HepG2 (cell line): ENCODE data around the gene FBXW5. TPM values are rescaled to one million over a fixed set of nuclear protein-coding genes. Genes with fewer than 3 reads are reported as not detected.

Experiments
- ATF5 ChIP-seq: sonication (generic); formaldehyde crosslinking; IDR thresholded peaks from 2 replicates; pipeline ENCODE4 v1.4.0; 2020; ENCODE audit warnings: mild to moderate bottlenecking, low read depth, missing genetic modification reagents
- EED ChIP-seq: sonication (generic); formaldehyde crosslinking; IDR thresholded peaks from 2 replicates; pipeline ENCODE4 v1.5.0; 2020; ENCODE audit warnings: mild to moderate bottlenecking, missing genetic modification reagents
- ELF1 ChIP-seq: sonication (generic); formaldehyde crosslinking; IDR thresholded peaks from 2 replicates; pipeline ENCODE4 v1.4.0; 2020; ENCODE audit warnings: missing genetic modification reagents
- HBP1 ChIP-seq: IDR thresholded peaks from 2 replicates; pipeline ENCODE4 v1.6.1; 2016; ENCODE audit warnings: low read depth, control low read depth
- HNF4A ChIP-seq: sonication (generic); formaldehyde crosslinking; IDR thresholded peaks from 2 replicates; pipeline ENCODE4 v1.4.0; 2020; ENCODE audit warnings: missing genetic modification reagents
- IKZF4 ChIP-seq: sonication (generic); formaldehyde crosslinking; IDR thresholded peaks from 2 replicates; pipeline ENCODE4 v1.5.1; 2020; ENCODE audit warnings: borderline replicate concordance, mild to moderate bottlenecking, low read depth, missing genetic modification reagents; ENCODE audit errors: not compliant biosample characterization
- RBFOX2 ChIP-seq: fragments of 200-400 bp; formaldehyde crosslinking; IDR thresholded peaks from 2 replicates; pipeline ENCODE4 v1.6.1; 2017; ENCODE audit warnings: low read depth, mild to moderate bottlenecking, low read length
- RFX5 ChIP-seq: IDR thresholded peaks from 2 replicates; pipeline ENCODE4 v1.6.1; 2011; ENCODE audit warnings: low read depth, low read length, improper control_type of control experiment
- SRF ChIP-seq: IDR thresholded peaks from 2 replicates; pipeline ENCODE4 v1.6.1; 2011; ENCODE audit warnings: mild to moderate bottlenecking, low read depth, low read length, moderate library complexity
- SRY ChIP-seq: sonication (generic); formaldehyde crosslinking; IDR thresholded peaks from 2 replicates; pipeline ENCODE4 v1.8.0; 2022; ENCODE audit warnings: mild to moderate bottlenecking, missing genetic modification reagents
- TEAD3 ChIP-seq: optimal IDR thresholded peaks from 2 replicates; pipeline ENCODE3; 2016; ENCODE audit warnings: borderline replicate concordance
- ZBED4 ChIP-seq: sonication (generic); formaldehyde crosslinking; IDR thresholded peaks from 2 replicates; pipeline ENCODE4 v1.4.0; 2020; ENCODE audit warnings: missing genetic modification reagents, borderline replicate concordance
- ZNF329 ChIP-seq: sonication (generic); formaldehyde crosslinking; IDR thresholded peaks from 2 replicates; pipeline ENCODE4 v1.9.0; 2021; ENCODE audit warnings: low read depth, mild to moderate bottlenecking, missing genetic modification reagents
- ZNF431 ChIP-seq: sonication (generic); formaldehyde crosslinking; IDR thresholded peaks from 2 replicates; pipeline ENCODE4 v1.9.0; 2022; ENCODE audit warnings: missing genetic modification reagents, low read depth, mild to moderate bottlenecking, borderline replicate concordance
- ZNF451 ChIP-seq: sonication (generic); formaldehyde crosslinking; IDR thresholded peaks from 2 replicates; pipeline ENCODE4 v1.5.0; 2020; ENCODE audit warnings: mild to moderate bottlenecking, missing genetic modification reagents
- ZNF558 ChIP-seq: sonication (generic); formaldehyde crosslinking; IDR thresholded peaks from 2 replicates; pipeline ENCODE4 v1.9.0; 2022; ENCODE audit warnings: mild to moderate bottlenecking, missing genetic modification reagents, borderline replicate concordance
- ZNF589 ChIP-seq: sonication (generic); formaldehyde crosslinking; conservative IDR thresholded peaks from 2 replicates; pipeline ENCODE4 v1.8.0; 2022; ENCODE audit warnings: mild to moderate bottlenecking, moderate library complexity, missing genetic modification reagents
- ZNF670 ChIP-seq: sonication (generic); formaldehyde crosslinking; IDR thresholded peaks from 2 replicates; pipeline ENCODE4 v1.8.0; 2022; ENCODE audit warnings: mild to moderate bottlenecking, missing genetic modification reagents, borderline replicate concordance
- ZSCAN25 ChIP-seq: sonication (generic); formaldehyde crosslinking; IDR thresholded peaks from 2 replicates; pipeline ENCODE4 v1.8.0; 2022; ENCODE audit warnings: mild to moderate bottlenecking, missing genetic modification reagents
- polyA plus RNA-seq, 8 experiments: library from polyadenylated mRNA; depleted of rRNA in 3 of 8; stranded (reverse) in 7 of 8; unstranded in 1 of 8; fragments of >200 nt; fragmentation: Illumina TruSeq in 4 of 8; extraction: Trizol in 4 of 8; gene quantifications; 2 replicates each; pipeline versions ENCODE4 v1.2.1 to v1.2.3, GENCODE V29; 2011 to 2016; ENCODE audit warnings: low read depth in 4 of 8, missing spikeins in 1 of 8, mixed read lengths in 1 of 8; ENCODE audit not compliant: insufficient read depth in 1 of 8
- total RNA-seq, 5 experiments: library from RNA; depleted of rRNA; stranded (reverse); fragments of >200 nt; fragmentation: Illumina TruSeq; extraction: Trizol; gene quantifications; 2 replicates each; pipeline ENCODE4 v1.2.3, GENCODE V29; 2016; ENCODE audit warnings: low read depth in 1 of 5

The FBXW5 gene
- total and polyA plus RNA-seq, 2 of the 13 experiments (the other 11 are each of a cell fraction or from before 2014, with no cell fraction given) = 52.0 to 60.4 TPM

GRCh38 chr9:136944212-136944518, 373 bp downstream of the FBXW5 start (continued):
- TF ChIP-seq ZBED4 (CRISPR knock-in tag) (no peak), RFX5 (no peak), ZNF558 (CRISPR knock-in tag) (no peak), HBP1 (CRISPR knock-in tag) (no peak), EED (CRISPR knock-in tag) (no peak), SRF (no peak), ZNF431 (CRISPR knock-in tag) (0 out of 2 replicates have a peak, but pooled peaks have one; percentile 6), ZNF329 (peak; percentile 57; the same call in 1 of the 2 replicates), ZNF589 (CRISPR knock-in tag) (no peak), IKZF4 (peak; percentile 13), ZNF670 (CRISPR knock-in tag) (no peak), TEAD3 (CRISPR knock-in tag) (no peak), RBFOX2 (peak; percentile 58), ATF5 (0 out of 2 replicates have a peak, but pooled peaks have one; percentile 1), ZNF451 (0 out of 2 replicates have a peak, but pooled peaks have one; percentile 7), ELF1 (CRISPR knock-in tag) (no peak), ZSCAN25 (CRISPR knock-in tag) (no peak), SRY (CRISPR knock-in tag) (no peak), HNF4A (no peak)
